Occipital lobe (tissue), 2 donors: Measurements from ENCODE around the gene MTMR1. TPM values are rescaled to one million over a fixed set of nuclear protein-coding genes. Genes with fewer than 3 reads are reported as not detected.

ENCODE experiments used
- DNase-seq: peaks from one replicate; lab custom pipeline; 2025; lab: John Stamatoyannopoulos, UW
- total RNA-seq: library from RNA; depleted of rRNA; stranded (reverse); fragments of >200 nt; gene quantifications from one replicate; pipeline ENCODE4 v1.2.3, GENCODE V29; 2014

The MTMR1 gene
- total RNA-seq = 29.0 TPM

DNA sequence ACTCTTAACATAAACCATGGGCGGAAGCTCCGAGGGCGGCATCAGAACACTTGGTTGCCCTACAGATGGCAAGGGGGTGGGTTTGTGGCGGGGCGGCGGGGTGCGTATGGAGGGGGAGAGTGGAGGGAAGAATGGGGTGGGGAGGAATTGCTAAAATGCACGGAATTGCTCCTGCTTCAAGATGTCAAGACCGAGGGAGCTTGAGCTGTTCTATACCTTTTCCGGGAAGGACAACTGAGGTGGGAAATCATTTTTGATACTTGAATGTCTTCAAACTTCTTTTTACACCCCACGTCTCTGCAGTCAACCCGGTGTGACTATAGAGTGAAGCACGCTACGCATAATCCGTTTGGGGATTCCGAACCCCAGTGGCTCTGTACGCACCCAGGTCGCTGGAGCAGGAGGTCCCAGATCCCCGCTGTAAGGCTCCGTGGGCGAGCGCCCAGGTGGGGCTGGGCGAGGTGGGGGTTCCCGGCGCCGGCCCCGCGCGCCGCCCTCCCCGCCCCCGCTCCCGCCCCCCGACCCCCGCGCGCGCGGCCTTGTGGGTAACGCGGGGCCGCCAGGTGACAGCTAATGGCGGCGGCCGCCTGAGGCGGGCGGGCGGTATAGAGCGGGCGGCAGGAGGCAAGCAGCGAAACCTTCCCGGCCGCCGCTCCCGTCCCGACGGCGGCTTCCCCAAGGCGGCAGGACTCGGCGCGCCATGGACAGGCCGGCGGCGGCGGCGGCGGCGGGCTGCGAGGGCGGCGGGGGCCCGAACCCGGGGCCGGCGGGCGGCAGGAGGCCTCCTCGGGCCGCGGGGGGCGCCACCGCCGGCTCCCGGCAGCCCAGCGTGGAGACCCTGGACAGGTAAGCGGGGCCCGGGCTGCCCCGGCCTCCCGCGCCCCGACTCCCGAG, at the start of gene MTMR1:
MTMR1 (plus strand) TSS at position 566 of the 894 bp plus-strand sequence; CDS start at position 701, 135 bp downstream.
- no peak for DNase-seq

DNA sequence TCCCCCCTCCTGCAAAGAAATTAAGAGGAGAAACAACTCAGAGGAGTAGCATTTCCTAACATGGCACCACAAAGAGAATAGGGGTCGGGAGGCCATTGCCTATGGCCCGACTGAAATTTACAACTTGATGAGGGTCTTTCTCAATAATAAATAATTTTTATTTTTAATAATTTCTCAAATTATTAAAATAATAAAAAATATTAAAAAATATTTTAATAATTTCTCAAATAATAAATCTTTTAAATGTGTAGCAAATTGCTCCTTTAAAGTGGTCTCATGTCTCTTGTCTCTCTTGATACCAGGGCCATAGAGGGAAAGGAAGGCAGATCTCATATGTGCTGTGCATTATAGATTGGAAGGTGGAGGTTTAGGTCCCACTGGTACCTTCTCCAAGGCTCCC, 49.2 kb upstream of the MTMR1 start:
- no peak for DNase-seq

GRCh38 chrX:150644422-150644821, 48.8 kb upstream of the MTMR1 start:
- no peak for DNase-seq

DNA sequence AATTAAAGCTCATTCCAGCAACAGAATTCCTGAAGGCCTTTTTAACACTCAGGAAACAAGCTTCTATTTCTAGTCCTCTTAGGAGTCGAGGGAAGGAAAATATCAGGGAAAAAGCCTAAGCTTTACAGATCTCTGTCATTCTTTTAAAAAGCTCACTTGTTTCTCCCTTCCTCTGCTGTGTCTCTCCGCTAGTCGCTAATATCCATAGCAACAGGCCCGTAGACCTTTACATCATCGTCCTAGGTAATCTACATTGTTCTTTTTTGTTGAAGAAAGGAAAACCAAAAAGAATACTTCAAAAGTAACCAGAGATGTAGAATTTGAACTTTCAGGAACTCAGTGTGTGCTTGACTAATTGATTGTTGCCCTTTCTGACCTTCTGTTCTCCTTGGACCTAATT, 45.9 kb upstream of the MTMR1 start:
- DNase-seq = no peak

- no peak for DNase-seq
Measured at GRCh38 chrX:150648296-150648940, 44.8 kb upstream of the MTMR1 start.

DNA sequence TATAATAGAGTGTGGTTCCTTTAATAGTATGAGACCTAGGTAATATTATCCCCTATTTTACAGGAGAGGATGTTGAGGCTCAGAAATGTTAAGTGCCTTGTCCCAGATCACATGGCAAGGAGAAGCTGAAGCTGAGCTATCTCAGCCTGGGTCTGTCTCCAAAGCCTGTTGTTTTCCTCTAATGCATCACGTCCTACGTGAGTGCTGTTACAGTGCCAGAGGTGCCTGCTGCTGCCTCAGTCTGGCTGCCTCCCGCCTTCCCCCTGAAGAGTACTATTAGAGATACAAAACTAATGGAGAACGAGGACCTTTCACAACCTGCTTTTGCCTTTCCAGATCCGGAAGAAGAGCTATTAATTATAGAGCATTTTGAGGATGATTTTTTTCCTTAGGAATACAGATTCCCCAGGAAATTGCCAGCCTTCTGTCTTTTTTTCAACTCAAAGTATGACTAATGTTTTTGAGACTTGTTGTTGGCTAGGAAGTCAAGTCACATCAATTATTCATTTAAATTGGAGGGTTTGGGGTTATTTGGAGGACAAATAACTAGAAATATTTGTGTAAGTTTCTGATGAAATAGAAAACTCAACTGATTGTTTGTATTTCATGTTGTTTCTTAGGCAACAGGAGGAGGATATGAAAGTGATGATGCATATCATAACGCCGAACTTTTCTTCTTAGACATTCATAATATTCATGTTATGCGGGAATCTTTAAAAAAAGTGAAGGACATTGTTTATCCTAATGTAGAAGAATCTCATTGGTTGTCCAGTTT, 43.9 kb upstream of the MTMR1 start:
- DNase-seq = no peak

GRCh38 chrX:150651906-150652305, 41.3 kb upstream of the MTMR1 start:
- DNase-seq = no peak

GRCh38 chrX:150655788-150656187, 37.4 kb upstream of the MTMR1 start:
- no peak for DNase-seq

DNA sequence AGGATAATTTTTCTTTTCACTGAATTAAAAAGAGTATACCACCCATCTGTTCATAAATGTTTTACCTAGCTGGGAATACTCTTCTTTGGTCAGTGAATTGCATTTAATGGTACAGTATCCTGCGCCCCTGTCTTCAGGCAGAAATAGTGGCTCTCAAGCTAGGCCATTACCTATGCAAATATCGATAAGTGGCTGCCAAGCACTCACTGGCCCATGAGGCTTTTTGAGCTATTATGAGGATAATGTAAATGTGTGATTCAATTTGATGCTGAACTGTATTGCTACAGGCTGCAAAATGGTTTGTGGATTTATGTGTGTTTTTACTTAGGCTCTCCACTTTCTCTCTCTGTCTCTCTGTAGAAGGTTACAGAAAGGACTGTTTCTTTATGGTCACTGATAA, 30.1 kb upstream of the MTMR1 start:
- DNase-seq = no peak

DNA sequence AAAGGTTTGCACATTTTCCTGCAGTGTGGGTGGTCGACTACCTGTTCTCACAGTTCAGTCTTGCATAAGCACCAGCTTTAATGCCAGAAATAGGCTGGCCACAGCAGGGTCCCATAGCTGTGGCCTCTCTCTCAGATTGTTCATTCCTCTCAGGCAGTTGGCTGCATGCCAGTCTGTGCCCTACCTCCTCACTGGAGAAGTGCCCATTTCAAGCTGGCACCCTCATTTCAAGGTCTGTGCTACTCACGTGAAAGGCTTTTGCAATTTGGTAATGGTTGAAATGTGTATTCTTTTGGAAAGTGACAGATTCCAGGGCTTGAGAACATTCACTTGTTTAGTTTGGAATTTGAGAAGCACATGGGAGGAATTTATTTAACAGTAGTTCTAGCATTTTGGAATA, 28.9 kb upstream of the MTMR1 start:
- no peak for DNase-seq

DNA sequence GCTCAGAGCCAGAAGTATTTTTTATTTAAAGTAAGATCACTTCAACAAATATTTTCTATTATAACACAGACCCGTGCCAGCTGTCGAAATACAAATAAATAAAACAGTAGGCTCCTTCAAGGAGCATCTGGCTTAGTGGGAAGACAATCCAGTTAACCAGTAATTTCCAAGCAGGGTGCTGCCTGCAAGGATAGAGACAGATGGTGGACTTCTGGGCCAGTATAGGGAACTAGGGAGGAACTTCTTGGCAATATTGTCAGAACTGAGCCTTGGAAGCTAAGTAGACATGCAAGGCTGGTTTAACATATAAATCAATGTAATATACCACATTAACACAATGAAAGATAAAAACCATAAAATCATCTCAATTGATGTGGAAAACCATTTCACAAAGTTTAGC, 17.0 kb upstream of the MTMR1 start:
- no peak for DNase-seq

DNA sequence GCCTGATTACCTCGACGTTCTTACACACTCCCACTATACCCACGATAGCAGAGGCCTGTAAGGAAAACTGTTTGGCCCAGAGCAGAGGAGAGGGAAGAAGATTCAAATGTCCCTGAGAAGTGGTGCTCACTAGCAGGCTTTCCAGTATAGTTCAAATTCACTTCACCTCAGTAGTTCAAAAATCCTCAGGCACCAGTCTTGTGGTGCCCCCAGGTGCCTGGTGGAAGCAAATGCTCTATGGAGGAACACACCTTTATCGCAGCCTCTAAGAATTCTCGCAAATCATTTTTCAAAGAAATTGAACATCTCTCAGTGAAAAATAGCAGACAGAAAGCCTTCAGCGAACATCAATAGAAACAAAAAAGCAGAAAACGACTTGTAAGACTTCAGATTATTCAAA, 12.2 kb upstream of the MTMR1 start:
- no peak for DNase-seq

- DNase-seq = no peak
Measured at GRCh38 chrX:150683112-150683511, 10.1 kb upstream of the MTMR1 start.

DNA sequence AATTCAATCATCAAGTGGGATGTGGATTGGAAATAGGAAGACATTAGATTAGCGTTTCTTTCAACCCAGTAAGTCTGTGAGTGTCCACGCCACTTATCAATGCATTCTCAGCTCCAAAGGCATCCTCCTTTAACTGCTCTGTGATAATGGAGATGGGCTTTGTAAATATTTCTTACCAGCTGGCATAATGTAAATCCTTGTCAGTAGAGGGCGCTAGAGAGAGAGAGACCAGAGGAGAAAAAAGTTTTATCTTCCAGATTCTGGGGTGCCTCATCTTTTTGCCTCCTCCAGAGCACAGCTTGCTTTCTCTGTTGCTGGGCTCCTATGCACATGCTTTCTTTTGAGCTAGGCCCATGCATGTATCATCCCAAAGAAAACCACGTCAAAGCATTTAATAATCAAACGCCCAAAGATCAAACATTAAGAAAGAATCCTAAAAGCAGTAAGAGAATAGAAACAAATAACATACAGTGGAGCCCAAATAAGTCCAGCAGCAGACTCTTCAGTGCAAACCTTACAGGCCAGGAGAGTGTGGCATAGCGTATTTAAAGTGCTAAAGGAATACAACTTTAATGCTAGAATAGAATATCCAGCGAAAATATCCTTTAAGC, 9.6 kb upstream of the MTMR1 start:
- DNase-seq = no peak

DNA sequence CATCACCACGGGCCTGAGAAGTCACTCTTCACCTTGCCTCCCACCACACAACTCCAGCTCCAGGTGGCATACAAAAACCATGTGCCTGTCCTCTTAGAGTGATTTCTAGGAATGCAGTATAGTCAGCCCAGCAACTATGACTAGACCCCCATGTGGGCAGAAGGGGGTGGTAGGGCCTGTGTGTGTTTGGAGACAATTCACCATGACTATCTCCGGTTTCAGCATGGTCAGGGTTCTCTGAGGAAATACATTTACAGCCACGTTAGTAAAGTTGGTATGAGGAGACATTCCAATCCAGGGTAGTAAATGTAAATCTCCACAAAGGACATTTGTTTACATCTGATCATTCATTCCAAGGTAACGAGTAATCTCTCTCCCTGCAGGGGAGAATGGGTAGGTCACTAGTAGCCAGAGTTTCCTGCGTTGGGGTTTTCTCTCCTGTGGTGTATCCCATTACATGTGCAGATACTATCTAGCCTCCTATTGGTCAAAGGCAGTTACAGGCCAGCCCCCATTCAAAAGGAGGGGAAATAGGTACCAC, 4.2 kb upstream of the MTMR1 start:
- no peak for DNase-seq

- no peak for DNase-seq
Measured at GRCh38 chrX:150690126-150690525, 3.1 kb upstream of the MTMR1 start.

DNA sequence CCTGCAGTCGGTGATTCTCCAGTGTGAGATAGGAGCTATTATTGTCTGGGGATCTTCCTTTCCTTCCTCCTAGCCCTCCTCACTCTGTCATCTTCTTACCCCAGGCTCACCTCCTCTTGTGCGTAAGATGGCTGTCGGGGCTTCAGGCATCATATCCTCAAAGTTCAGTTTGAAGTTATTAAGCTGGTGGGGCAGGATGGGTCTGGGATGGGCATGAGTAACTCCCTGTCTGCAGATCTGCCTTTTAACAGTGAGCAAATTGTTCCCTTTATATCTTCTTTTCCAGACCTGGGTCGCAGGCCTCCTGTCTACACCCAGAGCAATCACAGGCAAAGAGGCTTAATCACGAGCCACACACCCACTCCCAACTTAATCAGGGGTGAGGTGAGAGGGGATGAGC, 900 bp upstream of the MTMR1 start:
- DNase-seq = no peak

DNA sequence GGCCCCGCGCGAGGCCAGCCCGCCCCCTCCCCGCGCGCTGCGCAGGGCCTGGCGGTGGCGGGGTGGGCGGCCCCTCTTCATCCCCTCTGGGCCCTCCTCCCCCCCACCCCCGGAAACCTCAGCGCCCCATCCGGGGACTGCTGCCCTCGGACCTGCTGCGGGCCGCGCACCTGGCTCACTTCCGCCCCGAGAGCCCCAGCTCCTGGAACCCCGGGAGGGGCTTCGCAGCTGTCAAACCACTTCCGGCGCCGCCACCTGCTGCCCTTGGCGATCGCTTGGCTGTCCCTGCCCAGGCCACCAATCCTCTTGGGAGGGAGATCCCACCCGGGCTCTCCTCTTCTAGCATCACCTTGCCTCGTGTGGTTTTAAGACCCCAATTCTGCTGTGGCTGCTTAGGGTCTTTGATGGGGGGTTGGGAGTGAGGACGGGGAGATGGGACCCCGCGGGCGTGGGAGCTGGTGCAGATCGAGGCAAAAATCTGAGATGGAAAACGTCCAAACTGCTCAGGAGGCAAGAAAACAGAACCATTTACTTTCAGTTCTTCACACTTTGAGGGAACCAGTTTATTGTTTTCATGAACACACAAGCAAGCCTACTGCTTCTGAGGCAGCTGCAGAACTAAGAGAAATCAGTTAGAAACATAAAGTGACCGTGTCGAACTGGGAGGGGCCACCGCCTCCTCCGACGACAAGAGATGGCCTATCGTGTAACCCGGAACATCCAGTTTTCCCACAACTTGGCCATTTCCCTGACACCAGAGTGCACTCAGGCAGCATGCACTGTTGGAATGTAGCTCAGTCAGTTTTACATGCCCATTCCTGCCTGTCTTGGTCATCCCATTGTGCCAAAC, 754 bp downstream of the MTMR1 start:
- peak; percentile 23 for DNase-seq

GRCh38 chrX:150694738-150695410, 1.7 kb downstream of the MTMR1 start:
- no peak for DNase-seq

DNA sequence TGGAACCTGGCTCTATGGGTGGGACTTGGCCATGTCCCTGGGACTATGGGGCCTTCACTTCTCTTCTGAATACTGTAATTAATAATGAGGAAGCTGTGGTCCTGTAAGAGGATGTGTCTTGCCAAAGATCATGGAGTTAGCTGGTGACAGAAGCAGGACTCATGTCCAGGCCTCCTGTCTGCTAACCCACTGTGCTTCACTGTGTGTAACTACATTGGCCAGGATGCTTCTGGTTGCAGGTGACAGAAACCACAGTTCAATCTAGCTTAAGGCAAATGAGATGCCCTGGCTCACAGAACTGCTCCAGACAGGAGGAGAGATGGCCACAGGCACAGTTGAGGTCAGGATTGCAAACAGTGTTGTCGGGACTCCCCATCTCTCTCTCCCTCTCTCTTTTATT, 3.1 kb downstream of the MTMR1 start:
- DNase-seq = no peak
